NB4 (cell line): ENCODE measurements around the gene SPRY2.

Source experiments
- POLR2A ChIP-seq: IDR thresholded peaks from 2 replicates; pipeline ENCODE4 v1.6.1; 2011; ENCODE audit warnings: mild to moderate bottlenecking; ENCODE audit not compliant: insufficient read length; ENCODE audit errors: extremely low read depth
- TF ChIP-seq, protein P1 (sequence below): IDR thresholded peaks from one replicate; pipeline ENCODE4 v1.5.1; 2012; ENCODE audit warnings: low read depth, low read length
- TF ChIP-seq, protein P2 (sequence below): IDR thresholded peaks from 2 replicates; pipeline ENCODE4 v1.6.1; 2011; ENCODE audit warnings: low read depth, low read length

DNA sequence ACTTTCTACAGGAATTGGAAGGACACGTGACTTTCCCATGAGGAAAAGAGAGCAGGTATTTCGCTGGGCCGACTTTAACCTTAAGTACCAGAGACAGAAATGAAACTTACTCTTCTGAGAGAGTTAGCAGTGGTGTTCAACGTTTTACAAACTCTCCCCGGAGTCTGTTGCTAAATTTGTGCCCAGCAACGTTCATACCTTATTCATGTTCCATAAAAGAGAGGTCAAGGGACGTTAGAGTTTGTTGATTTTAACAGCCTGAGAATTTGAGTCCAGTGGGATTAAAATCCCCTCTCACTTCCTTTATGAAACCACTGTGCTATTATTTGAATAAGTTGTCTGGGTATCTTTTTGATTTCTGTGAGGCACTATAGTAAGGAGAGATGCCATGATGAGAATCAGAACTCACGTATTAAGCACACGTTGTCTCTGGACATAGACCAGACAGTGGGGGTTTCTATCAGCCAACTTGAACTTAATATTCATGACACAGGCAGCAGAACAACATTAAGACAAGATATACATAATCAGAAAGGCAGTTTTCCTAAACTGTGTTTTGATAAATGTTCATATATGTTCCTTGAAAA, 33.4 kb downstream of the SPRY2 start:
- TF ChIP-seq, protein P1, sequence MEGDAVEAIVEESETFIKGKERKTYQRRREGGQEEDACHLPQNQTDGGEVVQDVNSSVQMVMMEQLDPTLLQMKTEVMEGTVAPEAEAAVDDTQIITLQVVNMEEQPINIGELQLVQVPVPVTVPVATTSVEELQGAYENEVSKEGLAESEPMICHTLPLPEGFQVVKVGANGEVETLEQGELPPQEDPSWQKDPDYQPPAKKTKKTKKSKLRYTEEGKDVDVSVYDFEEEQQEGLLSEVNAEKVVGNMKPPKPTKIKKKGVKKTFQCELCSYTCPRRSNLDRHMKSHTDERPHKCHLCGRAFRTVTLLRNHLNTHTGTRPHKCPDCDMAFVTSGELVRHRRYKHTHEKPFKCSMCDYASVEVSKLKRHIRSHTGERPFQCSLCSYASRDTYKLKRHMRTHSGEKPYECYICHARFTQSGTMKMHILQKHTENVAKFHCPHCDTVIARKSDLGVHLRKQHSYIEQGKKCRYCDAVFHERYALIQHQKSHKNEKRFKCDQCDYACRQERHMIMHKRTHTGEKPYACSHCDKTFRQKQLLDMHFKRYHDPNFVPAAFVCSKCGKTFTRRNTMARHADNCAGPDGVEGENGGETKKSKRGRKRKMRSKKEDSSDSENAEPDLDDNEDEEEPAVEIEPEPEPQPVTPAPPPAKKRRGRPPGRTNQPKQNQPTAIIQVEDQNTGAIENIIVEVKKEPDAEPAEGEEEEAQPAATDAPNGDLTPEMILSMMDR, result no peak
- no peak for TF ChIP-seq POLR2A
- TF ChIP-seq, protein P2, sequence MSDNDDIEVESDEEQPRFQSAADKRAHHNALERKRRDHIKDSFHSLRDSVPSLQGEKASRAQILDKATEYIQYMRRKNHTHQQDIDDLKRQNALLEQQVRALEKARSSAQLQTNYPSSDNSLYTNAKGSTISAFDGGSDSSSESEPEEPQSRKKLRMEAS, result no peak
